GM19193 (cell line): ENCODE measurements around the gene GNAI2.

Experiments
- POLR2A ChIP-seq: IDR thresholded peaks from 4 replicates; pipeline ENCODE4 v1.6.1; 2011; ENCODE audit not compliant: insufficient read depth, insufficient read length; ENCODE audit errors: extremely low read depth

Gene GNAI2

DNA sequence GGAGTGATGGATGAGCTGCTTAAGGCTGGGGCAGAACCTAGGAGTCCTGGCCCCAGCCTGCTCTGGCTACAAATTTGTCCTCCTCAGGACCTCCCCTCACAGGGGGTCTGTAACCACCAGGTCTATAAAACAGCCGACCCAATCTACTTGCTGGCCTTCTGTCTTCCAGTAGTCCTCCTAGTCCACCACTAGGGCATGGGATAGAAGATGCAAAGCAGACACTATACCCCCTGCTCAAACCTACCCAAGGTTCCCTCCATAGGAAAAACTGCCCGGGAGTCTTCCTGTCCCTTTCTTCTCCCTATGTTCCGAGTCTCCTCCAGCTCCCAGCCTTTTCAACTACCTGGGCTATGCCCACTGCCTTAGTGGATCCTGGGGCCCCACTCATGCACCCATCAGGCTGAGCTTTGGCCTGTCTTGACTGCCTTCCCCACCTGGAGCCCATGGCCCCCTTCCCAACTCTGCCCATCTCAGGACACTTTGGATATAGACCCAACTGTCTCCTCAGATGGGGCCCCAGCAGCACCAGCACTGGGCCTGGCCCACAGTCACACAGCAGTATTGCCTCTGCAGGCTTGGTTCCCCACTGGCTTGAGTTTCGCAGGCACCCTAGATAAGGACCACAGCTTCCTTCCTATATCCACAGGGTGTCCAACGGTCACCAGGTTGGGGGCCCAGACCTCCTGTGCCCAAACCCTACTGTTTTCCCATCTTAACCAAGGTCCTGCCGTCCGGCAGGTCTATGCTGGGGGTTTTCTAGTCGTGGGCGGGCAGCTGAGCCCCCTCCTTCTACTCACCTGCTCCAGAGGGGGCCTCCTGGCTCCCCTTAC is 62.1 kb downstream of the GNAI2 start:
- TF ChIP-seq POLR2A: no peak

DNA sequence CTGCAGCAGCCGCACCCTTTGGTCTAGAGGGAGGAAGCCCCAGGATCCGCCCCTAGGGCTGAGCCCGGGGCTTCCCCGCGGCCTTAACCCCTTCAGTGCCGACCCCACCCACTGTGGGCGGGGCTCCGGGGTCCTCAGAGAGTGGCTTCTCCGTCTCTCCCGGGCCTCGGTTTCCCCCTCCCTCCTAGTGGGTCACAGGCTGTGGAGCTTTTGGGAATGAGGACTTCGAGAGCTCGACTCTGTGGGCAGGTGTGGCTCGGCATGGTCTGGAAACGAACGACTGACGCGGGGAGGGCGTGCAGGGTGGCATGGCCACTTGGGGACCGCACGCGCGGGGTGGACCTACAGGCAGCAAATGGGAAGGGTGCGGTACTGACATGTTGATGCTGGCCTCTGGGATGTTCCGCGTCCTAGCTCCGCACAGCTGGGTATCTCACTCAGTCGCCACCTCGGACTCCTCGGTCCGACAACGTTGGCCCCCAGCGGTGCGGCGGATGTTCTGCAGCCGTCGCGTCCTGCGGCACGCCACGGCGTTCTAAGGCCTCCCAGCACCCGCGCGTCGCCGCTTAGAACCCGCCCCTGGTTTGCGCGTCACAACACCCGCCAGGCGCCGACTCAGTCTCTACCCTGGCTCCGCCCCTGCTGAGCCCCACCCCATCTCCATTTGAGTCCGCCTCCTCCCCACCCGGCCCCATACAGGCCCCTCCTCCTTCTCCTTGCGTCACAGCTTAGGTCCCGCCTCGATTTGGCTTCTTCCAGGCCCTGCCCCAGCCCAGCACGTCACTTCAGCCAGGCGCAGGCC is 63.0 kb downstream of the GNAI2 start, which contains the start of the genes HYAL3 and NAA80:
TSS of gene HYAL3 (minus strand) at position 570 of the 802 bp plus-strand sequence. CDS start 3,803 bp downstream, outside the sequence.
TSS of gene NAA80 (minus strand) at position 570 of the 802 bp plus-strand sequence. CDS start 1,942 bp downstream, outside the sequence.
- peak; percentile 92 for TF ChIP-seq POLR2A

DNA sequence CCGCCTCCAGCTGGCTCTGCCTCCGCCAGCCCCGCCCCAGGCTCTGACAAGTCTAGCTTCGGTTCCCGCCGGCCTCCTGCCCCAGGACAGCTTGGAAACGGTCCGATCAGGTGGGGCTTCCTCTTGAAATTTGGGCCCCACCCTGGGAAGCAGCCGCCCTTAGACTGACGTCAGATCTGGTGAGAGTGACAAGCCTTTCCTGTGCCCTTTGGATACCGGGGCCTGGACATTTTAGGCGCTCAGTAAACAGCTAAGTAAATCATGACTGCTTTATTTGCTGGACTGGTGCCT is 63.6 kb downstream of the GNAI2 start:
- no peak for TF ChIP-seq POLR2A

DNA sequence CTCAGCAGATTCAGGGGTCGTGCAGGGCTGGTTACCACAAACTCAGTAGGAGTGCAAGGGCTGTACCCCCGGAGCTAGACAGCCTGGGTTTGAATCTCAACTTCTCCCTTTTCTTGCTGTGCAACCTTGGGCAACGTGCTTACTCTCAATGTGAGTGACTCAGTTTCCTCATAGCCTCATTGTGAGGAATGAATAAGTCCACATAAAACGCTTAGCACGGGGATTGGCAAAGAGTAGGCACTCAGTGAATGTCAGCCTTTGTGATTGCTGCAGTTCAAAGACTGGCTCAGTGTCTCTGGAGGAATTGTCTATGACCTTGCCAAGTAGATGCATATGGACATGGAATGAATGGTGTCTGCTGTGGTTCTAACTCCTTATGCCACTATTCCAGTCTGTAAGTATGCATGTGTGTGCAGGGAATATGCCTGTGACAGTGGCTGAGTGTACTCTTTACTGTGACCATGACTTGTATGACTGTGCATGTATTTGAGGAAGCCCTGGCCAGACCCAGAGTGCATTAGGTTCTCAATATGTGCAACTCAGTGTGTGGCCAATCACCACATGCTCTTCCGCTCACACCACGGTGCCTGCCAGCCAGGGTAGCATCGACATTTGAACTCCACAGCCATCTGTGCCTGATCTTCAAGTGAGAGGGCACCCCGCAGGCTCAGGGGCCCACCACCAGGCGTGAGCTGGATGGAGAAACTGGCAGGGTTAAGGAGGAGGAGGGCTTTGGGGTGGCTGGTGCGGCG is 64.1 kb downstream of the GNAI2 start:
- no peak for TF ChIP-seq POLR2A

DNA sequence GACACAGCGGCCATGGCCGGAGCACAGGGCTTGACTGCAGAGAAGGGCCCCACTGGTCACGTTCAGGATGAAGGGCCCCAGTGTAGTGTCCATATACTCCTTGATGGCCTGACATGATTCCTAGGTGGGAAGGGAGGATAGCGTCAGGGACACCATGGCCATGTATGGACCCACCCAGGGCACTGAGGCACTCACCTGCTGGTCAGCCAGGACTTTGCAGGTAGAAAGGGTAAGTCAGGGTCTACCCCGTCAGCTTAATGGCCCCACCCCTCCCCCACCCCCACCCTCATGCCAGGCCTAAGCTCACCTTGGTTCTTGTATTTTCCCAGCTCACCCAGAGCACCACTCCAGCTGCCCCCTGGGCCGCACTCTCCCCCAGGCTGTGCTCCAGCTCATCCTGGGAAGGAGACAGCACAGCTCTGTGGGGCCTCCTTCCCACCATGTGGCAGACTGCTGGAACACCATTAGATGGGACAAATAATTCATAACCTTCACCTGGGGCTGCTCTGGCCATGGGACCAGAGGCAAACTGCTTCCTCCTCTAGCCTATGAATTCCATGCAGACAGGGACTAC is 64.8 kb downstream of the GNAI2 start:
- no peak for TF ChIP-seq POLR2A

DNA sequence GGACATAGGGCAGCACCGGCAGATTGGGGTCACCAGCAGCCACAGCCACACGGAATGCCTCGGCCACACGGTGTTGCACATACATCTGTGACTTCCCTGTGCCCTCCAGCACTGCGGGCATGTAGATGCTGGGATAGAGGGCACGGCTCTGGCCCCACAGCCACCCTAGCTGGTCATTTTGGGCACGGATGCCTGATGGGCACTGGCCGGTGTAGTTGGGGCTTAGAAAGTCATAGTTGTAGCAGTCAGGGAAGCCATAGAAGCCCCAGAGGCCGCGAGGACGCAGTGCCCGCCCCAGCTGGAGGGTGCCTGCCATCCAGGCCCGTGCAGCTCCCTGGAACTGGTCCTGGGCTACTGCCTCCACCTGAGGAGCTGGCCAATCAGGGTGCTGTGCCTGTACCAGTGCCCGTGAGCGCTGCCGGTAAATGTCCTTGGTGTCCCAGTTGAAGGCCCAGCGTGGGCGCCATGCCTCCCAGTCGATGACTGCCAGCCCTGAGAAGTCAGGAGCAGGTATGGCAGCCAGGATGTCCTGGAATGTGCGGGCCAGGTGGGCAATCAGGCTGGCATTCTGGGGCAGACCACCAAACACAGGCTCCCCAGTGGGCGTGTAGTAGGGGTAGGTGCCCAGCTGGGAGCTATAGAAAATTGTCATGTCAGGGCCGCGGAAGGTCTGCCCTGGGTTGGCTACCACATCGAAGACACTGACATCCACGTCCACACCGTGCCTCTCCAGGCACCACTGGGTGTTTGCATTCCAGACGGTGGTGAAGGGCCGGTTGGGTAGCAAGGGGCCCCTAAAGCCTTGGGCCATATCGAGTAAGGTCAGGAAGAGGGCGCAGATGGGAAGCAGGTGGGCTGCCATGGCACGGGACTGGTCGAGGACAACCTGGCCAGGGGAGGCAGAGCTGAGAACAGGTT is 66.3 kb downstream of the GNAI2 start:
- TF ChIP-seq POLR2A: no peak

DNA sequence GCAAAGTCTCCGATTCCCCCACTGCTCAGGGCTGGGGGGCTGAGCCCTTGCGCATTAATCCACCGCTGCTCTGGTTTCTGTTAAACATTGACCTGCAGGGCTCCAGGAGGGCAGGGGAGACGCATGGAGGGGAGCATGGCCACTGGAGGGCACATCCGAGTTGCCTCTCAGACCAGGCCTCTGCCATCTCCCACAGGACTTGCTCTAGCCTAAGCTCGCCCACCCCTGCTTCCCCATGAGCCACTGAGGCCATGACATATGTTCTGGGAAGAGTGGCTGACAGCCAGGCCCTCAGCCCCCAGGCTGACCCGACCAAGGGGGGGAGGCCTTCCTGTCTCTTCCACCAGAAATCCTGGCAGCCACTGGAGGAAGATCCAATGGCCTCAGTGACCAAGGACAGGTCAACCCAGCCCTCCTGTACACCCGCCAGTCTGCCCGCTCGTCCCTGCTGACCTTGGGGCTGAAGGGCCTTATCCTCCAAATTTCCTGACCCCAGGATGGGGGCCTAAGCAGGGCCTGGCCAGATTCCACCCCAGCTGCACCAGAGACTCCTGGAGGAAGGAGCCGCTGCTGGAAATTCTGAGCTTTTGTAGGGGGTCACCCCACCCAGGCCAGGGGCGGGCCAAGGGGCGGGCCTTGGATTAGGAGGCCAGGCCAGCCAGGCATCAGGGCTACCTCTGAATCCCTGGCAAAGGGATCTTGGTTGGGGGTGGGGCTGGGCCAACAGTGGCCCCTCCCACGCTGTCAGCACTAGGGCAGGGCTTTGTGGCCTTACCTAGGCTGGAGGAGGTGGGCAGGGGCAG is 67.2 kb downstream of the GNAI2 start, which contains the start of gene HYAL1:
TSS of gene HYAL1 (minus strand) at position 562 of the 803 bp plus-strand sequence. CDS start 618 bp downstream, outside the sequence.
- no peak for TF ChIP-seq POLR2A

DNA sequence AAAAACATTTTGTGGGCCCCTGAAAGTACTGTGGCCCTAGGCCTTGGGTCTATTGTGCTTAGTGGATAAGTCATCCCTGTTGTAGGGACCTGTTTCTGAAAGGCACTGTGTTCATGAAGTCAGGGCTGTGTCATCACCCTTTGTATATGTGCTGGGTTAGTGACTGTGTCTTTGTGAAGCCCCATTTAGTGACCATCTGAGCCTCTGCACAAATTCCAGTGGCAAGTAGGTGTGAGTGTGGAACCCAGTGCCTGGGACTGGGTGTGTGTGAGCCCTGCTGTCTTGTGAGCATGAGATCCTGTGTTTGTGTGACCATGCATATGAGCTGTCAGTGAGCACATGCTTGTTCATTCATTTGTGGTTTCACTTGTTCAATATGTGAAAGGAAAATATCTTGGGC is 68.6 kb downstream of the GNAI2 start:
- no peak for TF ChIP-seq POLR2A
